HG03442 (cell line): ENCODE measurements around the gene OSTF1.
A peak's percentile ranks its signal among the peaks of the same experiment; 100 is the strongest.

Experiments used
- ATAC-seq: cut with Tn5 transposase; IDR thresholded peaks from one replicate; pipeline ENCODE4 v1.9.1; 2021; ENCODE audit warnings: mild to moderate bottlenecking, moderate library complexity; ENCODE audit not compliant: unreplicated experiment

The OSTF1 gene

GRCh38 chr9:75084081-75084672, 4.1 kb upstream of the OSTF1 start:
- ATAC-seq, result no peak

- ATAC-seq, result no peak
Observed at GRCh38 chr9:75085640-75086039, 2.7 kb upstream of the OSTF1 start.

GRCh38 chr9:75086541-75087288, 1.6 kb upstream of the OSTF1 start:
- no peak for ATAC-seq

- peak; percentile 24 for ATAC-seq
Observed at GRCh38 chr9:75087289-75087823, 958 bp upstream of the OSTF1 start.

DNA sequence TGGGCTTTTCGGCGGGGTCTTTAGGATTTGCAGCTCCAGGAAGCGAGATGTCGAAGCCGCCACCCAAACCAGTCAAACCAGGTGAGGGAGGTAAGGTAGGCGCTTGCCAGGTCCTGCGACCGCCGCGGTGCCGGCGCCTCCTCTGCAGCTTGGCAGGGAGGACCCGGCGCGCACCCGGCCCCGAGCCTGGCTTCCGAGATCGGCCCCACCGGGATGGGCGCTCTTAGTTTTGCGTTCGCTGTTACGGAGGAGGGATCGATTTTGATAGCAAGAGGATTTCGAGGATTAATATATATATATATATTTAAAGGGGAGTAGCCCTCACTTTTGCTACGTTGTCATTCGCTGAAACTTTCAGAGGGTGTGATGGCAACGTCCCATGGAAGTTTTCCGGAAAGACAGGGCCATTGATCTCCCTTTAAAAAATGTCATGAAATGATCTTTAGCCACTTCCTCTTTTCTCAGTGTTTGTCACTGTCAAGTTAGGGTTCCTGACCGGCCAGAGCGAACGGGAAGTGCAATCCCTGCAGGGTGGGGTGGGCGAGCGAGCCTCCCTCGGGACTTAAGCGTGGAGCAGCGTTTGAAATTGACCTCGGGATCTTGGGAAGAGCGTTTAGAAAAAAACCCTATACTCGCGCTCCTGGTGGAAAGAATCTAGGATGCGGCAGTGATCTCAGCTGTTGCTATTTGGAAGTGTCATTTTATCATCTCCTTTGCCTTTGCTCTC, 495 bp downstream of the OSTF1 start:
- peak; percentile 27 for ATAC-seq

- ATAC-seq, result no peak
Observed at GRCh38 chr9:75089373-75089766, 1.1 kb downstream of the OSTF1 start.

- ATAC-seq, result no peak
Observed at GRCh38 chr9:75090579-75090978, 2.3 kb downstream of the OSTF1 start.

DNA sequence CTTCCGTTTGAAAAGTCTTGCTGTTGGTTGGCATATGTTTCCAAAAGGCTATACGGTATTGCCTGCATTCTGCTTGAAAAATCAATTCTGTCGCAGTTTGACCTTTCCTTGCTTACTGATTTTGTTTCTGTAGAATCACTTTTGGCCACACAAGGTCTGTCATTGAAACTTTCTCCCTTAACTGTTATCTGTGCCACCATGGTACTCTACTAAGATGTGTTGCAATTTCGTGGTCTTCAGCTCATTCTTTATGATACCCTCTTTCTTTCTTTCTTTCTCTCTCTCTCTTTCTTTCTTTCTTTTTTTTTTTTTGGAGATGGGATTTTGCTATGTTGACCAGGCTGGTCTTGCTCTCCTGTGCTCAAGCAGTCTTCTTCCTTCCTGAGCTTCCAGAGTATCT, 4.5 kb downstream of the OSTF1 start:
- ATAC-seq, result no peak

- no peak for ATAC-seq
Observed at GRCh38 chr9:75096796-75097195, 8.5 kb downstream of the OSTF1 start.

DNA sequence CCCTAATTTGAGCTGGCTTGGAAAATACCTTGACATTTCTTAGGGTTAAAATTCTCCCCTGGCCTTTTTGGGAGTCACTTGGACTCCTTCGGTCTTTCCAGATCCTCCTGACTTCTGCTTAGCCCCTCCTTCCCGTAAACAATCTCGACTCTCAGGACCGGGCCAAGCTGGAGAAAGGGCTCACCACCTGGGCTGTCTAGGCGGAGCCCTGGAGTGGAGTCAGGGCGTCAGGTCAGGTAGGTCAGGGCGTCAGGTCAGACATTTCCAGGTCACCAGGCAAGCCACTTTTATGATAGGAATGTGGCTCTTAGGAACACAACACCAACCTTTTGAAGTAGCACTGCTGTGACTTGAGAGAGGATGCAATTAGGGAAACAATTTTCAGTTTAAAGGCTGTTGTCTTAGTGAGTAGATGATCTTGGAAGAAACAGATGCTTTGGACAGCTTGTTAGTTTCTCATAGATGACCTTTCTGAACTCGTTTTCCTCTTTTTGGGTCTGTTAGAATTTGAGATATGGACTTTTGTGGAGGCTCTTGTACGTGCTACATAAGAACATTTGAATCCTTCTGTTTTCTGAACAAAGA, 12.8 kb downstream of the OSTF1 start:
- no peak for ATAC-seq

GRCh38 chr9:75102177-75102790, 14.0 kb downstream of the OSTF1 start:
- ATAC-seq, result no peak

DNA sequence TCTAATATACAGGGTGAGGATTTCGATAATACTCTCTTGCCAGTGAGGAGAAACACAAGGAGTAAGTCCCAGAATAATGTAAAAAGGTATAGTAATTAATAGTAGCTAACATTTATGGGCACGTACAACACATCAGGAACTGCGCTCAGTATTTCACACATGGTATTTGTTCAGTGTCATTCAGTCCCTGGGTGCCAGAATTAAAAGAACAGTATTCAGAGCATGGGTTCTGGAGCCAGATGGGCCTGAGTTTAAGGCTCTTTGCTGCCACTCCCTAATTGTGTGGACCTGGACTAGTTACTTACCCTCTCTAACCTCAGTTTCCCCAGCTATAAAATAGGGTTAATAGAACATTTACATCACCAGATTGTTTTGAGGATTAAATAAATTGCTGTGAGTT, 16.3 kb downstream of the OSTF1 start:
- ATAC-seq, result no peak

DNA sequence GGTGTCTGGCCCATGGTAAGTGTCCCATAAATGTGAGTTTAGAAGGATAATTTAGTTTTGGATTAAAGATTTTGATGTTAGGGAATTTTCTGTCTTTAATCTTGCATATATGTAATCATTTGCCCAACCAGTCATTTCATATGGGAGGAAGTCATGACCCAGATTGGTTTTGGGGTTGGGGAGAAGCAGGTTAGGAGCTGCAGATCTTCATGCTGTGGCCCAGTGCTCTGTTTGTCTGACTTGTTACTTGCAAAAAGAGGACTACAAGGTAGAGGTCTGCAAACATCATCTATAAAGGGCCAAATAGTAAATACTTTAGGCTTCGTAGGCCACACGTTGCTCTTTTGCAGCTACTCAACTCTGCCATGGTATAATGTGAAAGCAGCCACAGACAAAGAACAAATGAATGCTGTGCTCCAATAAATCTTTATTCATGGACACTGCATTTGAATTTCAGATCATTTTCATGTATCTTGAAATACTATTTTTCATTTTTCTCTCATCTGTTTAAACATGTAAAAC, 16.8 kb downstream of the OSTF1 start:
- ATAC-seq, result no peak

DNA sequence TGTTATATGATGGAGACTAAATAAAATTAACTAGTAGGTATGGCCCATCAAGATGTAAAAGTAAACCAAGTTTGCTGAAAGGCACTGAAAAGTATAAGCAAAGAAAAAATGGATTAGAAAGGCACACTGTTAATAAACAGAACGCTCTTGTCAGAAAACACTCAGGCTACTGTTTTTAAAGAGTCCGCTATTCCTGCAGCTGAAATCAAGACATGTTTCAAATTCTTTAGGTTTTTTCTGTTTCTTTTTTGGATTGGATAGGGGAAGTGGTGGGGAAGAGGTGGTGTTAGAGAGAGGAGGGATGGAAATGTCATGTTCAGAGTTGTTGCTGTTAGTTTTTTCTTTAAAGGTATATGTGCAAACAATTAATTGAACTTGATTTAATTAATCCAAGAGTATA, 17.5 kb downstream of the OSTF1 start:
- ATAC-seq, result no peak

- no peak for ATAC-seq
Observed at GRCh38 chr9:75106857-75107256, 18.5 kb downstream of the OSTF1 start.

GRCh38 chr9:75108571-75108970, 20.3 kb downstream of the OSTF1 start:
- ATAC-seq, result no peak

DNA sequence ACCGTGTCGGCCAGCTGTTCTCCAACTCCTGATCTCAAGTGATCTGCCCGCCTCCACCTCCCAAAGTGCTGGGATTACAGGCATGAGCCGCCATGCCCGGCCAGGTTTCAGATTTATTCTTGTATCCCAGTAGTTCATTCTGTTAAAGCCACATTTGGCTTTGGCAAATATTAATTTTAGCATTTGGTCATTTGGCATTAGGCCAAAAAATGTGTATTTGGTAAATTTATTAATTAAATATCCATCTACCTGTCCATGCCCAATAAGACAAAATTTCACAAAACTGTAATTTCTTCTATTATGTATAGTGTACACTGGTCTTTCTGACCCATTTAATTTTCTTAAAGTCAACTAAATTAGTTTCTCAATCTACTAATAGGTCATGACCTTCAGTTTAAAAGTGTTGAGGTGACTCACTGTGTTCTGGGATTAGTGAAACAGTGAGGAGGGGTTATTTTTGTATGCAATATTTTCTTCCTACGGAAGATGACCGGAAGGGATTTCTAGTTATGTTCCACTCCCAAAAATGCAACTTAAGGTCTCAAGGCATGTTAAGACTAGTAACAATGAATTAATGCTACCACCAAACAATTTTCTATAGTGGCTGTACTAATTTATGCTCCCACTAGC, 21.0 kb downstream of the OSTF1 start:
- ATAC-seq, result no peak

DNA sequence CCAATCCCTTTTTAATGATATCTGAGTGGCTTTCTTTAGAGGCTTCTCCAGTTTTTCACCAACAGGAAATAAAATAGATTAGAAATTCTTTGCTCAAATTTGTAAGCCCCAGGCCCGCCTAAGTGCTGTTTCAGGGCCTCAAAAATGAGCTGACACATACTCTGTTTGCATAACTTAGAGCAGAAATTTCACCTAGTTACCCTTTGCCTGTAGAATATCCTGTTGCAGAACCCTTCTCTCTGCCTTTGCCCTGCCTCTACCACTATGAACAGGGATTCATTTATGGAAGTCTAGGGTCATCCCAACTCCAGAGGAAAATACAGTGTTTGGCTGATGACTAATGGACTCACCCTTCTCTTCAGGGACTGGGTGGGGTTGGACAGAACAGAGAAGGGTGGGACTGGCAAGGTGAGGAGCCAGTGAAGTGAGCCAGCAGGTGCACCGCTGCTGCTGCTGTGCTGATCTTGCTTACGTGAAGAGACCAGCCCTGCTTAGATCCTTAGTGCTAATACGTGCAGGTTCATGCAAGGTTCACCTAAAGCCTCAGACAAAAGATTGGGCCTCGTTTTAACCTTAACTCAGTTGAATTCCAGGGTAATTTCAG, 22.8 kb downstream of the OSTF1 start:
- ATAC-seq, result no peak

- no peak for ATAC-seq
Observed at GRCh38 chr9:75112789-75113188, 24.5 kb downstream of the OSTF1 start.

DNA sequence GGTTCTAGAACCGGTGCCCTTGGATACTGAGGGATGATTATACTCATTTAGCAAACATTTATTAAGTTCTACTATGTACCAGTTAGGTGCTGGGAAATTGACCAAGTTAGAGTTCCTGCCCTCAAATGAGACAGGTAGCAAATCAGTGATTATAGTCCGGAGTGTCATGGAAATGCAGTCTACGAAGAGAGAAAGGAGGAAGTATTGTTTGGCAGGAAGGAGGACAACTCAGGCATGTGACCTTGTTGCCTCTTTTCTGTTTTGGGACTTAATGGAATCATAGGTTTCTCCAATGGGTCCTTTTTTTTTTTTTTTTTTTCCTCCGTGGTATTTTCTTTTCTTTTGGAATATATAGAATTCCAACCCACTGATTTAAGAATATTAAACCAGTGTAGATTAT, 28.0 kb downstream of the OSTF1 start:
- no peak for ATAC-seq
